ENCODE data around the gene TBX3.

Gene TBX3

DNA sequence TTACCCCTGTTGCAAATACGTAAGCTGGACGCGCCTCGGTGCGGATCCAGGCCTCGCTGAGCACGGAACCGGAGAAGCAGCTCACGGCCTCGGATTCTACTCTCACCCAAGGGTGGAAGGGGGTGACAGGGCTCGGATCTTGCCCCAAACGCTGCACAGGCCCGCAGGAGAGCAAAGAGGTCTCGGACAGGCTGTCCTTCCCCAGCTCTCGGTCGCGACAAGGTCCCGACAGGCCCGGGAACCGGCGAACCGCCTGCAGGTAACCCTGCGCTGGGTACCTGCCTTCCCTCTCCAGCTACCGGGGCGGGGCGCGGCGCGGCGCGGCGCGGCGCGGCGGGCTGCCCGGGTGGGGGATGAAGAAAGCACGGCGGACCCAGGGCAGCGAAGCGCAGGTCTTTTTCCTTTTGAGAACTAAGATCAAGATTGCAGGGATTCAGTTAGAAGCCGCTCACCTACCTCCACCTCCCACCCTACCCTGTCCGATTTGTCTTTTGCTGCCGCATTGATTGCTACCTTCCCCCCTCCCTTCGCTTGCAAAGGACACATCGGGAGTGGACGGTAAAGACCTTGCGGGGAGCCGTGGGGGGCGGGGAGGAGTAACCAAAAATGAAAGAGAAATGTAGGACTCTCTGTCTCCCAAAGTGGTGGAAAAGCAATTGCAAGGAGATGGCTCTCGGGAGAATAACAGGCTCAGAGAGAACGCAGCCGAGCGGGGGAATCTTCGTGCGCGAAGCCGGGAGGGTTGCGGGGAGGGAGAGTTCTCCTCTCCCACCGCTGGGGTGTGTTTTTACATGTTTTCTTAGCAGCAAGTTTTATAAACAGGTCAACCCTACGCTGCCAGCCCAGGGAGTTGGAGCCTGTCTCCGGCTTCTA, 8.4 kb upstream of the TBX3 start:
- TF ChIP-seq, protein P1, sequence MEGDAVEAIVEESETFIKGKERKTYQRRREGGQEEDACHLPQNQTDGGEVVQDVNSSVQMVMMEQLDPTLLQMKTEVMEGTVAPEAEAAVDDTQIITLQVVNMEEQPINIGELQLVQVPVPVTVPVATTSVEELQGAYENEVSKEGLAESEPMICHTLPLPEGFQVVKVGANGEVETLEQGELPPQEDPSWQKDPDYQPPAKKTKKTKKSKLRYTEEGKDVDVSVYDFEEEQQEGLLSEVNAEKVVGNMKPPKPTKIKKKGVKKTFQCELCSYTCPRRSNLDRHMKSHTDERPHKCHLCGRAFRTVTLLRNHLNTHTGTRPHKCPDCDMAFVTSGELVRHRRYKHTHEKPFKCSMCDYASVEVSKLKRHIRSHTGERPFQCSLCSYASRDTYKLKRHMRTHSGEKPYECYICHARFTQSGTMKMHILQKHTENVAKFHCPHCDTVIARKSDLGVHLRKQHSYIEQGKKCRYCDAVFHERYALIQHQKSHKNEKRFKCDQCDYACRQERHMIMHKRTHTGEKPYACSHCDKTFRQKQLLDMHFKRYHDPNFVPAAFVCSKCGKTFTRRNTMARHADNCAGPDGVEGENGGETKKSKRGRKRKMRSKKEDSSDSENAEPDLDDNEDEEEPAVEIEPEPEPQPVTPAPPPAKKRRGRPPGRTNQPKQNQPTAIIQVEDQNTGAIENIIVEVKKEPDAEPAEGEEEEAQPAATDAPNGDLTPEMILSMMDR (IDR thresholded peaks at IDR 0.05; ENCODE audit: extremely low read depth, insufficient read depth, missing control alignments) = no peak
- DNase-seq (ENCODE audit: low spot score) = no peak
- in situ Hi-C loops (cut with MboI; ENCODE audit: low pct_unique_long_range_greater_than_20kb, low sequenced_read_pairs, unreplicated experiment) = loop anchor here (25.0 kb wide), 3 partner anchors 280 to 1230 kb away; partner anchors contain the start of genes LHX5 and TBX5

DNA sequence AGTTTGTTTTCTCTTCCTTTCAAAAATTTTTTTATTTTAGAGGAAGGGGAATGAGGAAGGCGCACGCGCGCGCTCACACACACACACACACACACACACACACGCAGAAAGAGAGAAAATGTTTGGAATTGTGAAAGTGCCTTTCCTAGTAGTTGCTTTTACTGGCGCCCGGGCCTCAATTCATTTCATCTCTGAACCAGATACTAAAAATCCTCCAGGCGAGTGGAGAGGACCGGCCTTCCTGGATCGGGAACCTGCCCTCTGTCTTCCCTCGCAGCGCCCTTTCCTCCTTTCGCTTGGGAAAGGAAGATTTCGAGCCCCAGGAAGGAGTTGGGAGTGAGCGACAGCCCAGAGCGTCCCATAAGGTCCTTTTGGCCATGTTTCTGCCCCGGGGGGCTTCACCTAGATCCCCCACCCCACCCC, 7.8 kb upstream of the TBX3 start:
- no peak for DNase-seq (ENCODE audit: low spot score)
- TF ChIP-seq, protein P1 (IDR thresholded peaks at IDR 0.05; ENCODE audit: extremely low read depth, insufficient read depth, missing control alignments) = no peak
- in situ Hi-C loops (cut with MboI; ENCODE audit: low pct_unique_long_range_greater_than_20kb, low sequenced_read_pairs, unreplicated experiment) = loop anchor here (25.0 kb wide), 3 partner anchors 279 to 1229 kb away; partner anchors contain the start of genes LHX5 and TBX5

DNA sequence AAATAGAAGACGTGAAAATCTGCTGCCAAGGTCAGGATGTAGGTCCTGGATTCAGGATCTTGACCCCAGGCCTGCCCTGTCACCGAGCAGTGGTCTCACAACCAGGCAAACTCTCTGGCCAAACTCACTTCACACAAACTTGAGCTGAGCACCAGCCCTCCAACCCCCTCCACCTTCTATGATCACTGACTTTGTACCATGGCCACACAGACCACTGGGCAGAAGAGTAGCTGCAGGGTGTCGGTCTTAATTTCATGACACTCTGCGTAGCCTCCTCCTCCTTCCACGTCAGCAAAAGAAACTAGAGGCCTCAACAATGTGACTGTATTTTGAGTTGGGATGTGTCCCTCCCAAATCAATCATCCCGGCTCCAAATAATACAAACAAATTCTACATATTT, 7.2 kb upstream of the TBX3 start:
- DNase-seq (ENCODE audit: low spot score) = no peak
- in situ Hi-C loops (cut with MboI; ENCODE audit: low pct_unique_long_range_greater_than_20kb, low sequenced_read_pairs, unreplicated experiment) = loop anchor here (25.0 kb wide), 3 partner anchors 279 to 1229 kb away; partner anchors contain the start of genes LHX5 and TBX5
- TF ChIP-seq, protein P1 (IDR thresholded peaks at IDR 0.05; ENCODE audit: extremely low read depth, insufficient read depth, missing control alignments) = no peak

DNA sequence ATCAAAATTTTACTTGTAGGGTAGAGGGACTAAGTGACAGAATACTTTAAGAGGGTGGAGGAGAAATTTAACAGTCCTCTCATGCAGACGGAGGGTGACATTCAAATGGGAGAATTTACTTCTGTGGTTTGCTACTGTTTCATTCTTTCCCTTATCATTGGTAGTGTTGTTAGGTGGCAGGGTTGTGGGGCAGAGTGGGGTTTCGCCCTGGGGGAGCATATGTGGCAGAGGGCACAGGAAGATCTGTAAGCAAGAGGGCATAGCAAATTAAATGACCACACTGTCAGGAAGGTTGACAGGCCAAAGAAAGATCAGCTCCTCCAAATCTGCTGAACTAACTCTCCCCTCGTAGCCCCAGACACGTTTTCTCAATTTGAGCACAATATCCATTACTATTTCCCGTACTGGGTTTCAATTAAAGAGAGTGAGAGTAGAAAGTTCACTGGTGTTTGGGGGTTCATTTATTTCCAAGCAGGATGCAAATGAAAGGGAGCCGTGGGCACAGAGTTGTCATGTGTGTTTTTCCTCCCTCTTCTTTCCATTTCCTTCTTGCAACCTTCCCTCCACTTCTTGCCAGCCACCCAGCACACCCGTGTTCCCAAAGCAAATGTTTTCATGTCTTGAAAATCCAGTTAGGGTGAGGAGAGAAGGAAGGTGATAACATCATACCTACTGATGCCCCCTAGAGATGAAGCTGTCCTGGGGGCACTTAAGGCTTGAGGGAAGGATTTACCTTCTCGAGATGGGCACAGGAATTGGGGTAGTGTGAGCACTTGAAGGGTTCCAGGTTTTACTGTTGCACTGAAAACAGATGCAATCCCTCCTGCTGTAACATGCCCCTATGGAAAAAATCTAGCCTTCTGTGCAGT, 6.5 kb upstream of the TBX3 start:
- TF ChIP-seq, protein P1 (IDR thresholded peaks at IDR 0.05; ENCODE audit: extremely low read depth, insufficient read depth, missing control alignments) = no peak
- in situ Hi-C loops (cut with MboI; ENCODE audit: low pct_unique_long_range_greater_than_20kb, low sequenced_read_pairs, unreplicated experiment) = loop anchor here (25.0 kb wide), 3 partner anchors 278 to 1228 kb away; partner anchors contain the start of genes LHX5 and TBX5
- DNase-seq (ENCODE audit: low spot score) = no peak

DNA sequence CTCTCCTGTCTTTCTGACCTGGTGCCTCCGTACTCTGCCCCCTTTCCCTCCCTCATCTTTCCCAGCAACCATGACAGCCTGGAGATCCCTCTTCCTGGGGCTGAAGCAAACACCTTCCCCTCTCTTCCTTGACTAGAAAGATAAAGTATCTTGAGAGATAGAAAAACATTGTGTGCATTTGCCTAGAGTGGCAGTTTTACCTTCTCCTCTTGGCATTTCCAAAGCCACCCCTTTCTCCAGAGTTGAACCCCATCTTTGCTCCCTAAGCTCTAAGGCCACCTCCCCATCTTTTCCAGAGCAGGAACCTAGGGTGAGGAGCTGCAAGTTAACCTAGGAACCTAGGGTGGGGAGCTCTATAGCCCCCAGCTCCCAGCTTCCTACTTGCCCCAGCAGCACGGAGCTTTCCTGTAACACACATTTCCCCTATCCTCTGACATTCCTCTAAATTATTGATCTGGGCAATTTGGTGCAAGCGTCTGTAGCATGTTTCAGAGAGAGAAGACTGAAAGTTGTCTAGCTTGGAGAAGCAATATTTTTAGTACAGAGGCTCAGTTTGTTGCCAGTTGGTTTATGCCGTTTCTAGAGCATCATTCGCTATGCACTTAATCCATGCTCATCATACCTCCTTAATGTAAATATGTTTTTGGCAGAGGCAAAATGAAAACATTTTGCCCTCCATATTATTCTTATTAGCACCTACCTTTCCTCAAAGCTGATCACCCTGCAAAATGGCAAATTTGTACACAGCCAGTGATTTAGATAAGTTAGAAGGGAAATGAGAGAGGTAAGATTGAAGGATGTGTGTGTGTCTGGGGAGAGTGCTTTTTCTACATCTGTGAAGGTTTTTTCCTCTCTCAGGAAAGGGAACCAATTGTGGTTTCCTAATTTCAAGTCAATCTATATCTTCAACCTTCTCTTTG, 5.4 kb upstream of the TBX3 start:
- DNase-seq (ENCODE audit: low spot score) = no peak
- TF ChIP-seq, protein P1 (IDR thresholded peaks at IDR 0.05; ENCODE audit: extremely low read depth, insufficient read depth, missing control alignments) = no peak
- in situ Hi-C loops (cut with MboI; ENCODE audit: low pct_unique_long_range_greater_than_20kb, low sequenced_read_pairs, unreplicated experiment) = loop anchor here (25.0 kb wide), 3 partner anchors 277 to 1227 kb away; partner anchors contain the start of genes LHX5 and TBX5

Data from GM13977 (cell line).